HepG2 (cell line): Measurements from ENCODE around the gene ERVMER34-1. TPM values are rescaled to one million over a fixed set of nuclear protein-coding genes. Genes with fewer than 3 reads are reported as not detected.

ENCODE experiments used
- ARID4A ChIP-seq: sonication (generic); formaldehyde crosslinking; IDR thresholded peaks from 2 replicates; pipeline ENCODE4 v1.5.0; 2020; ENCODE audit warnings: mild to moderate bottlenecking, missing genetic modification reagents, borderline replicate concordance
- CCDC6 ChIP-seq: sonication (generic); formaldehyde crosslinking; IDR thresholded peaks from 2 replicates; pipeline ENCODE4 v1.8.1; 2022; ENCODE audit warnings: mild to moderate bottlenecking, missing genetic modification reagents, moderate library complexity
- FOSL2 ChIP-seq: sonication (generic); formaldehyde crosslinking; IDR thresholded peaks from 2 replicates; pipeline ENCODE4 v1.4.0; 2020; ENCODE audit warnings: missing genetic modification reagents
- GMEB1 ChIP-seq: sonication (generic); formaldehyde crosslinking; IDR thresholded peaks from 2 replicates; pipeline ENCODE4 v1.5.1; 2020; ENCODE audit warnings: missing genetic modification reagents, mild to moderate bottlenecking, borderline replicate concordance
- HIVEP1 ChIP-seq: sonication (generic); formaldehyde crosslinking; IDR thresholded peaks from 2 replicates; pipeline ENCODE4 v1.4.0; 2020; ENCODE audit warnings: mild to moderate bottlenecking, missing genetic modification reagents
- HOXA7 ChIP-seq: sonication (generic); formaldehyde crosslinking; IDR thresholded peaks from 2 replicates; pipeline ENCODE4 v1.8.1; 2022; ENCODE audit warnings: mild to moderate bottlenecking, missing genetic modification reagents, moderate library complexity
- NONO ChIP-seq, 2 experiments: fragments of 450-650 bp in 1 of 2; sonication (generic) in 1 of 2; formaldehyde crosslinking in 1 of 2; IDR thresholded peaks in 1 of 2; conservative IDR thresholded peaks in 1 of 2; 2 replicates each; pipeline versions ENCODE4 v1.6.1 to v1.8.0; 2017 to 2022; ENCODE audit warnings: mild to moderate bottlenecking in 1 of 2, missing genetic modification reagents in 1 of 2, moderate library complexity in 1 of 2
- NR2C2 ChIP-seq: sonication (generic); formaldehyde crosslinking; IDR thresholded peaks from 2 replicates; pipeline ENCODE4 v1.4.0; 2020; ENCODE audit warnings: missing genetic modification reagents, mild to moderate bottlenecking, moderate library complexity, borderline replicate concordance
- RELA ChIP-seq: sonication (generic); formaldehyde crosslinking; IDR thresholded peaks from 2 replicates; pipeline ENCODE4 v1.4.0; 2020; ENCODE audit warnings: missing genetic modification reagents
- YY1 ChIP-seq: IDR thresholded peaks from 2 replicates; pipeline ENCODE4 v1.6.1; 2011; ENCODE audit warnings: low read length, low read depth, moderate library complexity, mild to moderate bottlenecking; ENCODE audit not compliant: insufficient read depth, insufficient replicate concordance
- ZFP36L2 ChIP-seq: sonication (generic); formaldehyde crosslinking; IDR thresholded peaks from 2 replicates; pipeline ENCODE4 v1.4.0; 2020; ENCODE audit warnings: missing genetic modification reagents
- ZNF362 ChIP-seq: sonication (generic); formaldehyde crosslinking; IDR thresholded peaks from 2 replicates; pipeline ENCODE4 v1.4.0; 2020; ENCODE audit warnings: missing genetic modification reagents, mild to moderate bottlenecking, borderline replicate concordance
- ZNF550 ChIP-seq: sonication (generic); formaldehyde crosslinking; IDR thresholded peaks from 2 replicates; pipeline ENCODE4 v1.4.0; 2020; ENCODE audit warnings: mild to moderate bottlenecking, missing genetic modification reagents, borderline replicate concordance
- ZNF772 ChIP-seq: sonication (generic); formaldehyde crosslinking; IDR thresholded peaks from 2 replicates; pipeline ENCODE4 v1.5.0; 2020; ENCODE audit warnings: mild to moderate bottlenecking, missing genetic modification reagents
- ZSCAN31 ChIP-seq: sonication (generic); formaldehyde crosslinking; IDR thresholded peaks from 2 replicates; pipeline ENCODE4 v1.5.0; 2020; ENCODE audit warnings: low read depth, mild to moderate bottlenecking, missing genetic modification reagents
- polyA plus RNA-seq, 8 experiments: library from polyadenylated mRNA; depleted of rRNA in 3 of 8; stranded (reverse) in 7 of 8; unstranded in 1 of 8; fragments of >200 nt; fragmentation: Illumina TruSeq in 4 of 8; extraction: Trizol in 4 of 8; gene quantifications; 2 replicates each; pipeline versions ENCODE4 v1.2.1 to v1.2.3, GENCODE V29; 2011 to 2016; ENCODE audit warnings: low read depth in 4 of 8, missing spikeins in 1 of 8, mixed read lengths in 1 of 8; ENCODE audit not compliant: insufficient read depth in 1 of 8
- total RNA-seq, 5 experiments: library from RNA; depleted of rRNA; stranded (reverse); fragments of >200 nt; fragmentation: Illumina TruSeq; extraction: Trizol; gene quantifications; 2 replicates each; pipeline ENCODE4 v1.2.3, GENCODE V29; 2016; ENCODE audit warnings: low read depth in 1 of 5
- TF ChIP-seq, protein P1 (sequence below): sonication (generic); formaldehyde crosslinking; conservative IDR thresholded peaks from 2 replicates; pipeline ENCODE4 v1.8.1; 2023; ENCODE audit warnings: missing genetic modification reagents

The ERVMER34-1 gene
- total and polyA plus RNA-seq, 2 of the 13 experiments (the other 11 are each of a cell fraction or from before 2014, with no cell fraction given), result 0.04 to 0.35 TPM

GRCh38 chr4:52721968-52722815, 29.0 kb downstream of the ERVMER34-1 start (continued):
- TF ChIP-seq, protein P1, sequence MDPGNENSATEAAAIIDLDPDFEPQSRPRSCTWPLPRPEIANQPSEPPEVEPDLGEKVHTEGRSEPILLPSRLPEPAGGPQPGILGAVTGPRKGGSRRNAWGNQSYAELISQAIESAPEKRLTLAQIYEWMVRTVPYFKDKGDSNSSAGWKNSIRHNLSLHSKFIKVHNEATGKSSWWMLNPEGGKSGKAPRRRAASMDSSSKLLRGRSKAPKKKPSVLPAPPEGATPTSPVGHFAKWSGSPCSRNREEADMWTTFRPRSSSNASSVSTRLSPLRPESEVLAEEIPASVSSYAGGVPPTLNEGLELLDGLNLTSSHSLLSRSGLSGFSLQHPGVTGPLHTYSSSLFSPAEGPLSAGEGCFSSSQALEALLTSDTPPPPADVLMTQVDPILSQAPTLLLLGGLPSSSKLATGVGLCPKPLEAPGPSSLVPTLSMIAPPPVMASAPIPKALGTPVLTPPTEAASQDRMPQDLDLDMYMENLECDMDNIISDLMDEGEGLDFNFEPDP (CRISPR knock-in tag), result no peak
- TF ChIP-seq RELA (CRISPR knock-in tag) (no peak), NONO (IDR thresholded peaks at IDR 0.05) (no peak), NONO (CRISPR knock-in tag; conservative IDR thresholded peaks at IDR 0.05) (no peak), HIVEP1 (CRISPR knock-in tag) (no peak), ZNF362 (CRISPR knock-in tag) (no peak), ZNF550 (CRISPR knock-in tag) (no peak), HOXA7 (no peak), GMEB1 (CRISPR knock-in tag) (no peak), ZNF772 (CRISPR knock-in tag) (no peak), NR2C2 (CRISPR knock-in tag) (no peak), ARID4A (CRISPR knock-in tag) (no peak; the same call in 1 of the 2 replicates), CCDC6 (CRISPR knock-in tag) (peak; percentile 67), FOSL2 (CRISPR knock-in tag) (no peak), YY1 (no peak), ZFP36L2 (CRISPR knock-in tag) (no peak), ZSCAN31 (CRISPR knock-in tag) (no peak)
